ENCODE measurements around the gene ARHGAP24.
"Not testable (repeated sequence)": the region's sequence is repeated elsewhere in the genome, so short reads cannot be mapped to it uniquely, and the experiment has no call there.

ARHGAP24 gene

DNA sequence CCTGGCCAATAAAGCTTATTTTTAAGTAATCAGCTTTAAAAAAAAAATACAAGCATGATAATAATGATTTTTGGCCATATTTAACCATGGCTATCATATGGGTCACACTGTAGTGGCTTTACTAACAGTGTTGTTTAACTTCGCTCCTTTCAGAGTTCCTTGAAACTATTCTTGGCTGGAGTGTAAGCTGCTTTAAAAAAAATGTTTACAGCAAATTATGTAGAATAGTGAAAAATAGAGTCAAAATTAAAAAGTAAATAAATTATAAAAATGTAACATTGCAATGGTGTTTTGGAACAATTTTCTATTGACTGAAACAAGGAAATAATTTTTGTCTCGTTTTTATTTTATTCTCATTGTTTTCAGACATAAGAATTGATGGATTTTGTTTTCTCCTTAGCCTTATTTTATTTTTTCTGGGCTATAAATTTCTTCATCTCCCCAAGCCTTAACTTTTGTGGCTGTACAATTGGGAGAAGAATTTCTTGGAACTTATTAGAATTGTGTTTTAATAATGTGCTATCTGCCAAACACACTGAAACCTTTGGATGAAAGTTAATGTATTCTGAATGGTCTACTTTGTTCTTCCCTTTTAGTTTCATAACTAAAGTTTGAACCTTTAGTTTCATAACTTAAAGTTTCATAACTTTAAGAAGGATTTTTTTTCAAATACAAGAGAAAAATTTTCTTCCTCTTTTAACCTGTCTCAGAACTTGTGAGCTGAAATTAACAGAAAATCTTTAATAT, 182.0 kb downstream of the ARHGAP24 start:
- DNase-seq (ENCODE audit: low spot score): no peak

DNA sequence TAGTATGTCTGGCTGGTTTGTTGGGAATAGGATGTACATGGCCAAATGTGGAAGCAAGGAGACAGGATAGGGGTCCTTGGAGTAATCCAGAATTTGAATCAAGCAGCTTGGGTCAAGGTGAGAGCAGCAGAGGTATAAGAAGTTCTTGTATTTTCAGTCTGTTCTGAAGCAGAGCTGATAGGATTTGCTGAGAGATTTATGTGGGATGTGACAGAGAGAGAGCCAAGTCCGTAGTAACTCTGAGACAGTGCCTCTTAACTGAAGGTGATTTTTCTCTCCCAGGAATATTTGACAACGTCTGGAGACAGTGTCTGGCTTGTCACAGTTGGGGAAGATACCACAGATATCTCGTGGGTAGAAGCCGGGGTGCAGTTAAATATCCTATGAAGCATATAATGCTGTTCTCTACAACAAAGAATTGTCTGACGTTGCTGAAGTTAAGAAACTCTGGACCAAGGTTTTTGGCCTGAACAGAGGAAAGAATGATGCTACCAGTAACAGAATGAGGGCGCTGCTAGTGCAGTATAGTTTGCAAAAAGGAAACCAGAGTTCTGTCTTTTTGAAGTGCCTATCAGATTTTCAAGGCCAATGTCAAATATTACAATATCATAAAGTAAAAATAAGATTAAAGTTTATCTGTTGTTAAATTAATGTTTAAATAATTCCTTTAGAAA, 184.0 kb downstream of the ARHGAP24 start:
- DNase-seq (ENCODE audit: low spot score): peak; percentile 60

- peak; percentile 41 for DNase-seq (ENCODE audit: low spot score)
Observed at GRCh38 chr4:85659610-85660218, 184.8 kb downstream of the ARHGAP24 start.

DNA sequence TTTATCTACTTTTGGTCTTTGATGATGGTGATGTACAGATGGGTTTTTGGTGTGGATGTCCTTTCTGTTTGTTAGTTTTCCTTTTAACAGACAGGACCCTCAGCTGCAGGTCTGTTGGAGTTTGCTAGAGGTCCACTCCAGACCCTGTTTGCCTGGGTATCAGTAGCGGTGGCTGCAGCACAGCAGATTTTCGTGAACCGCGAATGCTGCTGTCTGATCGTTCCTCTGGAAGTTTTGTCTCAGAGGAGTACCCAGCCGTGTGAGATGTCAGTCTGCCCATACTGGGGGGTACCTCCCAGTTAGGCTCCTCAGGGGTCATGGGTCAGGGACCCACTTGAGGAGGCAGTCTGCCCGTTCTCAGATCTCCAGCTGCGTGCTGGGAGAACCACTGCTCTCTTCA, 191.7 kb downstream of the ARHGAP24 start:
- DNase-seq (ENCODE audit: low spot score): not testable (repeated sequence)

- DNase-seq (ENCODE audit: low spot score): no peak
Observed at GRCh38 chr4:85669204-85669603, 194.3 kb downstream of the ARHGAP24 start.

DNA sequence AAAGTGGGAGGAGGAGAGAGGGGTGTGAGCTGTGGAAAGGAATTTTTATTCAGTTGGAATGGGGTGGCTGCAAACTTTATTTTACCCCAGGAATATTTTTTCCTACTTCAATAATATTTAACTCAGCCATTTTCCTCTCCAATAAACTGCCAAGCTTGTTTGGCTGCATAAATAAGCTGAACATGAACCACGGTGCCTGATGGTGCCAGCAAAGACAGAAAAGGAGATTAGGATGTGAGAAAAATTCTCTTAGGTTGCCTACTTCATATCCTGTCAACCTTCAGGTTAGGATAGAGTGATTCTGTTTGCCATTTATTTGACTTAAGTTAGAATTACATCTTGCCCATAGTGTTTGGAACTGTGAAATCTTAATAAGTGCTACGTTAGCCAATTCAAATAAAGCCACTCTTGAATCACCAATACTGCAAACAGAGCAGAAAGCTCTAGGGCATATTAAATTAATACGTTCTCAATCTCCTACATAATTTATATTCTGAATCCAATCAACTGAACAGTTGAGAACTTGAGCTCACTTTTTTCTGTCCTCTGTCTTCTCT, 195.1 kb downstream of the ARHGAP24 start:
- no peak for DNase-seq (ENCODE audit: low spot score)

- no peak for DNase-seq (ENCODE audit: low spot score)
Observed at GRCh38 chr4:85671120-85671519, 196.2 kb downstream of the ARHGAP24 start.

DNA sequence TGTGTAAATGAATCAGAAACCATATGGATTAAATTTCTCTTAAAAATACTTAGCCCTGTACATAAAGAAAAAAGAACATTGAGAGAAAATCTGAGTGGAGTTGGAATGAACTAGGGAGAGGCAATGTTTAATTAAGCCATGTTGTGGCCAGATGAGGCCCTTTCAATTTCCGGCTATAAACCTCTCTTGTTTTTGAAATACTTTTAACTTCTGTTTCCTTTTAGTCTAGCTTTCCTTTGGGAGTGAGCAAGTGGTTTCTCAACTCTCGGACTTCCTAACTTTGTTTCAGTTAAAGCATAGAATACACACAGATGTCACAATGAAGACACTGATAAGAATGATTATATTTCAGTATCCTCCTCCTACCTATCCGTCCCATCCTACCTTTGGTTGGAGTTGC, 197.2 kb downstream of the ARHGAP24 start:
- no peak for DNase-seq (ENCODE audit: low spot score)

GRCh38 chr4:85672959-85673358, 198.0 kb downstream of the ARHGAP24 start:
- no peak for DNase-seq (ENCODE audit: low spot score)

DNA sequence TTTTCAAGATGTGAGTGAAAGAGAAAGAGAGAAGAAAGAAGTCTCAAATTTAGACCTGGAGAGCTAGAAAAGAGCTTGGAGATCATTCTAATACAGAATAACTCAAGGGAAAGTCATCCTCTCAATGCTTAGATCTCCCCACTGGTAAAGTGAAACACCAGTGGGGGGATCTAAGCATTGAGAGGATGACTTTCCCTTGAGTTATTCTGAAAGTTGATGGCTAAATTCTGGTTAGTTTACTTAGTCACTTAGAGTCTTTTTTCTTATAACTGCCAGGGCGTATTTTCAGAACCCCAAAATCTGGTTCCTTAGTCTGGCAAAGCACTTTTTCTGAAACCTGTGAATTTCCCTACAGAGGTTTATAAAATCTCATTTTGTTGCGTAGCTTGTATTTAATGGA, 198.6 kb downstream of the ARHGAP24 start:
- no peak for DNase-seq (ENCODE audit: low spot score)

GRCh38 chr4:85675076-85676049, 200.4 kb downstream of the ARHGAP24 start:
- DNase-seq (ENCODE audit: low spot score): no peak

- no peak for DNase-seq (ENCODE audit: low spot score)
Observed at GRCh38 chr4:85676050-85676425, 201.1 kb downstream of the ARHGAP24 start.

DNA sequence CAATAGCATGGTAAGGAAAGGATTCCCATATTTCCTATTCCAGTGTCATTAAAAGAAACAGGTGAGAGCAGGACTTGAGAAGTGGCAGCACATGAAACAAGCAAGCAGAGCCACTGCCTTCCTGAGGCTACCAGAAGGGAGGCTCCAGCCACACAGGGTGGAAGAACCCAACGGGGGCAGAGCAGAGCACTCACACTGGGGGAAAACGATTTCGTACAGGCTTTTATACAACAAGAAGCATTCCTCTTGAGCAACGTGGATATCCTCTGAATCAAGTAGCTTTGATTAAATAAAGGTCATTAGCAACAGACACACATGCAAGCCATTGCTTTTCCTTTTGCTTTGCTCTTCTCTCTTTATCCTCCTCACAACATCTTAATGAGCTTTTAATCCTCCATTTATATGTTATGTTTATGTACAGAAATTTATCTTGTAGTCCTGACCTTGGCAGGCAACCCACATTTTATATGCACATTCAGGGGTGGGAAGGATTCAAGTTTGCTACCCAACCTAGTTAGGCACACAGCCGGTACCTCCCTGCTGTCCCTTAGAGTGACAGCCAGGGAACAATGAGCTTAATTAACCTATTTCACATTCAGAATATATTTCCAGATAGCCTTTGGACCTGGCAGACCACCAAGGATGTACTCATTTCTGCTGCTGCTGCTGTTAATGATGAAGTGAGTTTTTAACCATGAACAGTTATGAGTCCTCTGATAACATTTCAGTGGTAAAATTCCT, 202.1 kb downstream of the ARHGAP24 start:
- no peak for DNase-seq (ENCODE audit: low spot score)

- peak; percentile 26 for DNase-seq (ENCODE audit: low spot score)
Observed at GRCh38 chr4:85681221-85681657, 206.3 kb downstream of the ARHGAP24 start.

- DNase-seq (ENCODE audit: low spot score): no peak
Observed at GRCh38 chr4:85681921-85682320, 207.0 kb downstream of the ARHGAP24 start.

- no peak for DNase-seq (ENCODE audit: low spot score)
Observed at GRCh38 chr4:85682391-85682790, 207.4 kb downstream of the ARHGAP24 start.

DNA sequence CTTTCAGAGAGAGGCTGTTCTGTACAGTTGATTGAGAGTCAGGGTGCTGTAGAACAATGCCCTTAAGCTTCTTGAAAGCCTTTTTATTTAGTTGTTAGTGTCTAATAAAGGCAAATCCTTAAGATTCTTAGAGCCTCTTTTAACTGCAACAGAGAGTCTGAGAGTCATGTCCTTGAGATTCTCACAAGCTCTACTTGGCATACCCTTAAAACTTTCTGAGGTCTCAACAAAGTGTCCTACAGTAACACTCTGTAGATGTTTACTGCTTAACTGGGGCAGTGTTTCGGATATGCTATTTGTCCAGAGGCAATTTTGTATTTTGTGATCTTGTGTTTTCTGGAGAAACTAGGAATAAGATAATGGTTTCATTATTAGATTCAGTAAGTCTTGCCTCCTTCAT, 209.7 kb downstream of the ARHGAP24 start:
- no peak for DNase-seq (ENCODE audit: low spot score)

- DNase-seq (ENCODE audit: low spot score): peak; percentile 34
Observed at GRCh38 chr4:85686398-85686797, 211.4 kb downstream of the ARHGAP24 start.

GRCh38 chr4:85688055-85688740, 213.2 kb downstream of the ARHGAP24 start:
- no peak for DNase-seq (ENCODE audit: low spot score)

DNA sequence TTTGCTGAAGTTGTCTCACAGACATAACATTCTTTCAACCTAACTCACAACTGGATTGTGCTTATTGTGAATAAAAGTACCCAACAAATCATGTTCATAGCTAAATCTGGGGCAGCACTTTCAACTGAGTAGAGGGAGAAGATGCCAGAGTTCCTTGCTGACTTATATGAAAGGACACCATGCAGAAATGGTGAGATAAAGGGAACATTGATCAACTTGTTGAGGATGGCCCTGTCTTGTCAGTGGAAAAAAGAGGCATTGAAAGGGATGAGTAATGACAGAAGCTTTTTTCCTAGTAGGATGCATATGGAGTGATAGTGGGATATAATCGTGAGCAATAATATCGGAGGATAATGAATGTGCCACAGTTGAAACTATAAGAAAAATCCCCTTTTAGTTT, 221.7 kb downstream of the ARHGAP24 start:
- DNase-seq (ENCODE audit: low spot score): no peak

Measured in NAMALWA (cell line).